SK-N-MC (cell line): Measurements from ENCODE around the gene ZNG1F.
"Not testable (repeated sequence)": the region's sequence is repeated elsewhere in the genome, so short reads cannot be mapped to it uniquely, and the experiment has no call there.

Experiments used
- EZH2 ChIP-seq: fragments of 200-600 bp; sonication (generic); IDR thresholded peaks from one replicate; pipeline ENCODE4 v1.6.1; 2017; ENCODE audit warnings: antibody characterized with exemption
- POLR2AphosphoS5 ChIP-seq: IDR thresholded peaks from 2 replicates; pipeline ENCODE4 v1.6.1; 2012; ENCODE audit warnings: mild to moderate bottlenecking, low read depth, low read length, borderline replicate concordance

- not testable (repeated sequence) for TF ChIP-seq EZH2, POLR2AphosphoS5
Measured at GRCh38 chr9:41125936-41126335, 63.2 kb downstream of the ZNG1F start.
